Ramos (cell line): ENCODE data around the gene KCNAB3.

Experiments
- in situ Hi-C: fragments of 300-500 bp; cut with MboI; formaldehyde crosslinking; loops from one replicate; pipeline ENCODE4 v1.14.3; 2022; ENCODE audit warnings: low sequenced_read_pairs; ENCODE audit not compliant: unreplicated experiment

KCNAB3 gene

DNA sequence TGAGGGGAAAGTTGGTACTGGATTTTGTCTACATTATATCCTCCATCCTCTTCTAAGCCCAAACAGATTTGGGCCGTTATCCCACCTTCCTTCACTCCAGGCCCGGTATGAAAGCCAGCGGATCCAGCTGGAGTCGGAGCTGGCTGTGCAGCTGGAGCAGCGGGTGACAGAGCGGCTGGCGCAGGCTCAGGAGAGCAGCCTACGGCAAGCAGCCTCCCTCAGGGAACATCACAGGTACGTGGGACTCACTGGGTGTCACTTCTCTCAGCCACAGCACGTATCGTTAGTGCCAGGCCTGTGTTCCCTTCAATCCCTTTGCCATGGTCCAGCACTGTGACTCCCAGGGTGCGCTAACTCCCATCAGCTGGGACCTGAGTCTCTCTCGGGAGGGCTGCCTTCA is 13.6 kb upstream of the KCNAB3 start:
- in situ Hi-C loops = no loop called here

DNA sequence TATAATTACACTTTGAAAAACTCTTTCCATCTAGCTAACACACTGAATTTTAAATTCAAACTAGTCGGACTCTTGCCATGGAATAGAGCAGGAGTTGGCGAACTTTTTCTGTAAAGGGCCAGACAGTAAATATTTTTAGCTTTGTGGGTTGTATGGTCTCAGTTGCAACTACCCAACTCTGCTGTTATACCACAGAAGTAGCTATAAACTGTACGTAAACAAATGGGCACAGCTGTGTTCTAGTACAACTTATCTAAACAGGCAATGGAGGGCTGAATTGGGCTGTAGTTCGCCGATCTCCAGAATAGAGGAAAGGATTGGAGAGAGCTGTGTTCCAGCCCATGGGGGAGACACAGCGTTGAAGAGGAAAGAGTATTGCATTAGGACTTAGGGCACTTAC is 11.1 kb upstream of the KCNAB3 start:
- in situ Hi-C loops = no loop called here

DNA sequence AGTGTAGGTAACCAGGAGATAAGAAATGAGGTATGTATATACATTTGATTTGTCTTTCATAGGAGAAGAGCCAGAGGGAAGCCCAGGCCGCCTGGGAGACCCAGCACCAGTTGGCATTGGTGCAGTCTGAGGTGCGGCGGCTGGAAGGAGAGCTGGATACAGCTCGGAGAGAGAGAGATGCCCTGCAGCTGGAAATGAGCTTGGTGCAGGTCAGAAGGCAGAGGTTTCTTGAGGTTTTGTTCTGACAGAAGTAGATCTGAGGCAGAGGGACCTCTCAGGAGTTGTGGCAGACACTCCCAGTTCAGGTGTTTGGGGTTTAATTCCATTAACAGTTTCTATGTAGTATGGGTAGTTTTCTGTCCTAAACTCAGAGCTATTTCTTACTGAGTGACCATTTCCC is 10.4 kb upstream of the KCNAB3 start:
- in situ Hi-C loops = no loop called here

DNA sequence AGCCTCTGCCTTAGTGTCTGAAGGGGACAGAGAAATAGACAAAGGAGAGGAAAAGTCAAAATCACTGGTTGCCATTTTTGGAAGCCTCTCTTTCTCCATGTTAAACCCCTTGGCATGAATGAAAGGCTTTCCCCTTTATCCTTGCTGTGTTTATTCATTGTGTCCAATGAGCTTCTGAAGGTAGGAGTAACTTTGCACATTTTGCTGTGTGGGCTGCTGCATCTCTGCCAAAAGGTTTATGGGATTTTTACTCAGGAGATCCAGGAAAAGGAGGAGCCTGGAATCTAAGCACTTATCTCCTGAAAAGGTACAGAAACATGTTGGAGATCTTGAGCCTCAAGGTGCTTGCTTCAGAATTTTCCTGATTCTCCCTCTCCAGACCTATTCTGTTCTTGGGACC is 6.2 kb upstream of the KCNAB3 start:
- in situ Hi-C loops = no loop called here

DNA sequence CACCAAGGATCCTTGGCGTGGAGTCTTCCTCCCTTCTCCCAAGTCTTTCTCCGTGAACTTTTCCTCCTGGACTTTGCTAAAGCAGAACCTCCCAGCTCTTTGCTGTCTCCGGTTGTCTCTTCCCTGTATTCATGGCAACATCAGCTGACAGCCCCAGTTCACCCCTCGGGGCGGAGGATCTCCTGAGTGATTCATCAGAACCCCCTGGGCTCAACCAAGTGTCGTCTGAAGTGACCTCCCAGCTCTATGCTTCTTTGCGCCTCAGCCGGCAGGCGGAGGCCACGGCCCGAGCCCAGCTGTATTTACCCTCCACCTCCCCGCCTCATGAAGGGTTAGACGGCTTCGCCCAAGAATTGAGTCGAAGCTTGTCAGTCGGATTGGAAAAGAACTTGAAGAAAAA is 3.3 kb upstream of the KCNAB3 start:
- in situ Hi-C loops = no loop called here

DNA sequence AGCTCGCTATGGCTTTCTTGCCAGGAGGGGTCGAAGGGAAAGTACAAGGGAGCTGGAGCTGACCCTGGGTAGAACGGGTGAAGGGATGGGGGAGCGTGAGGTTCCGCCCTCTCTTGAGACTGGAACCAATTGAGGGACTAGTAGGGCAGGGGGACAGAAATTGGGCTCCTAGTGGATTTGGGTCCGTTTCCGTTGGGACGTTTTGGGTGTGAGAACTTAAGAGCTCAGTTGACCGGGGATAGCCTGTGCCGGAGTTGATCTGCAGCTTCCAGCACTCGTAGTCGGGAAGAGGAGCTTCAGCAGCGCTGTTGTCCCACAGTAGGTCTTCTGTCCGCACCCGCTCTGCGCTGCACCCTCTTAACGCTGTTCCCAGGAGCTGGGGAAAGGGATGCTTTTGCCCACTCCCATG is 2.8 kb upstream of the KCNAB3 start:
- in situ Hi-C loops = no loop called here

DNA sequence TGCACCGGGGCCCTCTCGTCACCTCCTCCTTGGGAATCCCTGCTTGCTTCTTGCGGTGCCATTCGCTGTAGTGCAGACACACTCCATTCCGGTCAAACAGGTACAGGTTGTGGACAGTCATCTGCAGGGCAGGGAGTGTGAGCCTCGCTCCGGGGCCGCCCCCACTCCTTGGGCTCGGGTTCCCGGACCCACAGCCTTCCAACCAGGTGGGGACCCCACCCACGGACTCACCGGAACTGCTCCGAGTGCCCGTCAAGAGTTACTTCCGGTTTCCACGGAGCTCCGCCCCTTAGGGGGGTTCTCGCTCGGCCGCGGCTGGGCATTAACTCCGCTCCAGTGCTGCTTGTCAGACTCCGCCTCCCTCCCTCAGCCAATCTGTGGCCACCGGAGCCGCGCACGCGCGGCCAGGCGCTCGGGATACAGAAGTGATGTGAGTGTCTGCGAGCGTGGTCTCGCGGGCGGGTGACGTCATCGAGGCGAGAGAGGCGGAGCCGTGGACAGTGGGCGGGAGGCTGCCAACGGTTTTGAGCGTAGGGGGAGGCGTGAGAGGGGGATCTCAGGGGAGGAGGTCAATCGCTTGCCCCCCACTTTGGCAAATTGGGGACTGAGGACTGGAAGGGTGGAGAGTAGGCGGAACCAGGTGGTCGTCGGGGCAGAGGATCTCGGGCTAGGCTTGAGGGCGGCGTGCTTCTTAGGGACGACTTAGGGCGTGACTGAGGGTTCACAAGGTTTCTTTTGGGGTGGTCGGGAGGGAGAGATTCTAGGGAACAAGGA is 2.2 kb upstream of the KCNAB3 start, which contains the start of the genes CNTROB and TRAPPC1:
Gene CNTROB, plus strand, starts transcription at position 498 of the 774 bp plus-strand sequence. CDS start 874 bp downstream, outside the sequence.
Gene TRAPPC1, minus strand, starts transcription at position 238 of the 774 bp plus-strand sequence. Its CDS starts 117 bp downstream, at position 121.
- in situ Hi-C loops = no loop called here

DNA sequence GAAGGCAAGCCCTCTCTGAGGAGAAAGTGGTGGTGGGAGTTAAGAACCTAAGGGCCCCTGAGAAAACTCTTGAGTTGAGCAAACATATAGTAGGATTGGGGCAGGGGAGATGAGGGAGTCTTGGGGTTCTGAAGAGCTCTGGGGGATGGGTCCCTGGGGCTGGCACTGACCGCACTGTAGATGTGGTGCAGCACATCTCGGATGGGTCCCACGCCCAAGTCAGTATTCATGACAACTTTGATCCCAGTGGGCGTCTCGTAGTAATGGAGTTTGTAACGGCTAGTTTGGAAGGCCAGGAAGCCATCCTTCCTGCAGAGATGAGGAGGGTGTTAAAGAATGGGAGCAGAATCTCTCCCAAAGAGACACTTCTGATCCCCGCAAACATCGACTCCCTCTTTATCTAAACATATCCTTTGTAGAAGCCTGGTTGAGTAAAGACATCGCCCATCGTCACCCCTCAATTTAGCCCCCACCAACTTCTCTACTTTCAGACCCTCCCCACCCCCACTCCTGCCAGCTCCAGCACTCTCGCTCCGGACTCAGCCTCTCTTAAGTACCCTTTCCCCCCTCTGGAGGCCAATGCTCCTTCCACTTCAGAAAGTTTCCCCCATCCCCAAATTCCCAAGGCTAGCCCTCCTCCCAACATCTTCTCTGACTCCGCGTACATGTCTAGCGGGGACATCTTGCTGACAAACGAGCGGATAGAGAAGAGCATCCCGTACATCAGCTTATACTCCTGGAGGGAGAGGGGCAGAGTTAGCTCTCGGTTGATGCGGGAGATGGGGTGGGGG is 1.4 kb upstream of the KCNAB3 start:
- in situ Hi-C loops = no loop called here

DNA sequence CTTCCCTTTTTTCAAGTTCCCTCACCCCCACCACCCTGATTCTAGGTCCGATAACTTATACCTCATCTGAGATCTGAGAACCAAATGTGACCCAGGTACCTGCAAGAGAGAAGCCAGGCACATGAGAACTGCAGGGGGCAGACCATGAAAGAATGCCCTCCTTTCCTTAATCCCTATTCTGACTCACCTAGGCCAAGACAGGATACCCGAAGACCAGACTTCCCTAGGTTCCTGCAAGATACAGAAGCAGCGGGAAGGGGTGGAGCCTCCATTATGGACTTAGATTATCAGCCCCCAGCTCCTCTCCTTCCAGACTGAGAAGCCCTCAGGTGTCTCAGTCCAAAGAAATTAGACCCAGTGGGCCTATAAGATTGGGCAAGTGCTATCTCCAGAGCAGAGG is 2.1 kb downstream of the KCNAB3 start:
- in situ Hi-C loops = no loop called here

DNA sequence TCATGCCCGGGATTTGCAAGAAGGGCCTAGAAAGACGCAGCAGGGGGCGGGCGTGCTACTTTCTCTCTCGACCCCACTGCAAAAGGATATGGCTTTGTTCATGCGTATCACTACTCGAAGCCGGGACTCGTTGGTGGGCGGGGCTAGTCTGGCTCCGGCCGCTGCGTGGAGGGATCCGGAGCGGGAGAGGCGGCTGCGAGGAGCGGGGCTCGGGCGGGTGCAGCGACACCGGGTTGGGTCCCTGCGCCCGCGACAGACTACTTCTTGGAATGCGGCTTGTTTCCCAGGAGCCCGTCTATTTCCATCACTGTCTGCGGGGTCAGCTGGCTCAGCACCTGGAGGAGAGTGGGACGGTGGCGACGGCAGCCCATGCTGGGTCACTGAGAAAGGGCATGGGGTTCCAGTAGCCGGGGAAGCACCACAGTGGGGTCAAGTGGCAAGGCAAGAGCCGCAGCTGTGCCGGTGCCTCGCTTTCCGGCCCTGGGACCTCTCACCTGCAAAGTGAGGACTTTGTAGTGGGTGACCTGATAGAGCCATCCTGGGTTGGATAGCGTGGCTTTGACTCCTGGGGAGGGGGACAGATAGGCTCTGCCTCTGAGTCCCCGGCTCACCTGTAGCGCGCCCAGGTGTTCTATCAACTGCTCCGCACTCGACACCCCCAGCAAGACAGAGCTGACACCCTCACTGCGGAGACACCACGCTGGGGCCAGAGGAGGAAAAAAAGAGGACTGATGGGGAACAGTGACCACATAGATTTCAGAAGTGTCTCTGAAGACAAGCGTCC is 6.6 kb downstream of the KCNAB3 start:
- in situ Hi-C loops = no loop called here

DNA sequence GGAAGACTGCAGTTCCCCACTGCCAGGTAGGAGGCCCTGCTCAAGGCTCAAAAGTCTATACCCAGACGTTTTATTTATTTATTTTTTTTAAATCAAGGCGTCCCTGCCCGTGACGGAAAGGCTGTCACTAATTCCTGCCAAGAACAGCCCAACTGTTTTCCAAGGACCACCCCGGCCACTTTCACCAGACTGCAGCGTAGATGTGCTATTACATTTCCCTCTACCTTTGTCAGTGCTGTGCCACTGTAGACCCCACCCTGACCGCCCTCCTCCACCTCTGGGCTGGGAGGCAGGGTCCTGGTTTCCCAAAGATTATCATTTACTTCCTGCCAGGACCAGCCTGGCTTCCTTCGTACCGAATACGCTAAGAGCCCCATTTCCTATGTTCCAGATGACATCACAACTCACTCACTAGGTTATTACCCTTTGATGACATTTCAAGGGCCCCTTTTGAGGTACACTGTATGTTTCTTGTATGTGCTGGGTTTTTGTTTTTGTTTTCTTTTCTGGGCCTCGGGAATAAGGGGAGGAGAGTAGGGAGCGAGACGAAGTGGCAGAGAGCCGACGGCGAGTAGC is 7.3 kb downstream of the KCNAB3 start:
- in situ Hi-C loops = no loop called here

DNA sequence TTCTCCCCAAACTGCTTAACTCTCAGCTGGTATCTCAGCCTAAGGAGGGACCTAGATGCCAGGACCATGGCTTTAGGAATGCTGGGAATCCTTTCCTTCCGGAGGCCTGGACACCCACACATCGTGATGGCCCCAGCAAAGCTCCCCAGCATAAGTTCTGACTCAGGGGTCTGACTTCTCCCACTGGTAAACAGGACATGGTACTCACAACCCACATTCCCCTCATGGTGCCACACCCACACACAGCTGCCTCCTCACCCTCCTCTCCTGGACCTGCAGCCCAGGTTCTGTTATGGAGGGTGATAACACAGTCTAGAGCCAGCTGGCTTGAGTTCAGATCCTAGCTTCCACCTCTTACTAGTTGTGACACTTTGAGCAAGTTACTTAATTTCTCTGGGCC is 12.8 kb downstream of the KCNAB3 start:
- in situ Hi-C loops = loop anchor here (10.0 kb wide), 1 partner anchor 68 kb away; no protein-coding TSS in a partner anchor

DNA sequence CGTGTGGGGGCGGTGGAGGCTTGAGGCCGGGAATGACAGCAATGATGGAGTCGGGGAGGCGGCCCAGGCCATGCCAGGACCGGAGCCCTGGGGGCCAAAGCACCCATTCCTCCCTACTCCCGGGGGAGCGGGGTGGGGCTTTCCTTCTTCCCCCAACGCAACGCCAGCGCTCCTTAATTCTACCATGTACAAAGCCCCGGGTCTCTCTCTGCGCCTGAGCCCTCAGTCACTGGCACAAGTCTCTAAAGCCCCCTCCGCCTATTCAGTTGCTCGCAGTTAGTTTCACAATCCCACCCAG is 13.3 kb downstream of the KCNAB3 start:
- in situ Hi-C loops = loop anchor here (10.0 kb wide), 1 partner anchor 68 kb away; no protein-coding TSS in a partner anchor

DNA sequence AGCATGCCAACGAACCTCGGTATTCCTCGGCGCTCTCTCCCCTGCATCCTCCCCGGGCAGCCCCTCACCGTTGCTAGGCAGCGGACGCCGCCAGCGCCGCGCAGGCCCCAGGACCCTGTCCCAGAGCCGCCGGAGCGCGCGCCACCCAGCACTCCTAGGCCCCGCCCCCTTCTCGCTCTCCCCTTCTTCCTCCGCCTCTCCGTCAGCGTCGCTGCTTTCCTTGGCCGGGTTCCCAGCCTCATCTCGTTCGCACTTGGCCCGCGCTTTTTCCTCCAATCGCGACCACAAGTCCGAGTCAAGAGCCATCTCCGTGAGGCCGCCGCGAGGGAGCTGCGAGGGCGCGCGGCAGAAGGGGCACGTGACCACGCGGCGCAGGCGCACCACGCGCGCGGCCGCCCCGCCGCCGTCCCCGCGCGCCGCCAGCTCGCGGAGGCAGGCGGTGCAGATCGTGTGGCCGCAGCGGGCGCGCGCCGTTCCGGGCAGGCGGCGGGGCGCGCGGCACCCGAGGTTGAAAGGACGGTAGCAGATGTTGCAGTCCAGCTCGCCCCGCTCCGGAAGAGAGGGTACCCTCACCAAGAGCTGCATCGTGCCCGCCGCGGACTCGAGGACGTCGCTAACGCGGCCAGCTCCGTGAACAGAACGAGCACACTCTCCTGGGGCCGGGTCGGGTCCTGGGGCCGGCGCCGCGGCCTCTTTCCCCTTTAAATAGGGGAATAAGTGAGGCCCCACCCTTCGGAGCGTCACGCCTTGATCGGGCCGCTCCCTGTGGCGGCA is 13.9 kb downstream of the KCNAB3 start, which contains the start of gene RNF227:
Gene RNF227, minus strand, starts transcription at position 679 of the 774 bp plus-strand sequence. Its CDS starts 94 bp downstream, at position 585.
- in situ Hi-C loops = loop anchor here (10.0 kb wide), 1 partner anchor 69 kb away; no protein-coding TSS in a partner anchor

DNA sequence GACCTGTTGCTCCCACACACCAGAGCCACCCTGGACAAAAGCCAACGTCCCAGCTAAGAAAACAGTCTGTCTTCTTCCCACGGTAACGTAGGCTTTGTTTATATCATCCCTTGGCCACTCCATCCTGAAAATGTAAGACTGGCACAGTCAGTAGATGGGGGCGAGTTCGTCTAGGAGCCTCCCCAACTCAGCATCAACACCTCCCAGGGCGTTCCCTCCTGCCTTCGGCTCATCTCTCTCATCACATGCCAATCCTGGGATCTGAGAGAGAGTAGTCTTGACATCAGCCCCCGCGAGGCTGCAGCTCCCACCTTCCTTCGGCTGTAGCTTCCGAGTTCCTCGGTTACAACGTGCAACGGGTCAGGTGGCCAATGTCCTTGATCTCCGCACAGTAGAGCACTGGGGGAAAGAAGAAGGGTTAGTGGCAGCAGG is 14.5 kb downstream of the KCNAB3 start:
- in situ Hi-C loops = loop anchor here (10.0 kb wide), 1 partner anchor 70 kb away; no protein-coding TSS in a partner anchor

DNA sequence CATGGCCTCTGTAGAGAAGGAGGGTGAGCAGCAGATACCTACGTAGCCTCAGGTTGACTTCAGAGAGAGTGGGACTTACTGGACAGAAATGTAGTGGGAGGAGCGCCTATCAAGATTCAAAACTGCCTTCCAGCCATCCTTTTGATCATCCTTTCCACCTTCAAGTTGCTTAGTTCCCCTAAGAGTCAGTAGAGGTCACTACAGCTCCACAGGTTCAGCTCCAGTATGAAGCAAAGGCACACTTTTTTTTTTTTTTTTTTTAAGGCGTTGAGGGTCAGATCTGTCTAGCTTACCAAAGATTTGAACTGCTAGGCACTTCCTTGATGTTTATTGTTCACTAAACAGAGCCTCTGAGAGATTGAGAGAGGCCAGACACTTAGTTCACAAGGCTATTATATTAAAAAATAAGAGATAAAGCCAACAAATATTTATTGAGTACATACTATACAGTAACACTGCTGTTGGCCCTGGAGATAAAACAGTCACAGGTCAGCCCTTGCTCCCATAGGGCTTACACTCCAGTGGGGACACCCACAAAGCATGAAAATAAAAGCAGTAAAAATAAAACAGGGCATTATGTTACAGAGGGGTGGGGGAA is 16.6 kb downstream of the KCNAB3 start:
- in situ Hi-C loops = loop anchor here (10.0 kb wide), 1 partner anchor 72 kb away; no protein-coding TSS in a partner anchor

DNA sequence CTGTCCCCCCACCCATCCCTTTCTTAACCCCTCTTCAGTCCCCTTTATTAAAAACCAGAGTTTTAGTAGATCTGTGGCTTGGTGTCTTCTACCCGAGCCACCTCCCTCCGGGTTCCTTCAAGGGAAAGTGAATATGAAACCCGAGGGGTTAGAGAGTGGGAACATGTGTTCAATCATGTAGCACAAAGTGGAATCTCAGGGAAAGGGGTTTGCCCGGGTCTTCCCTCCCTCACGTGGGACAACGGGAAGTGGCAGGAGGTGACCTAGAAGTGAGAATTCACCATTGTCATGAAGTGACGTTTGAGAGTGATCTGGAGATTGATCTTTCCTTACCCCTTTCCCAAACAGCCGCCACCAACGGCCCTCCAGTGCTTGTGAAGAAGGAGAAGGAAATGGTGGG is 18.5 kb downstream of the KCNAB3 start:
- in situ Hi-C loops = loop anchor here (10.0 kb wide), 1 partner anchor 74 kb away; no protein-coding TSS in a partner anchor

DNA sequence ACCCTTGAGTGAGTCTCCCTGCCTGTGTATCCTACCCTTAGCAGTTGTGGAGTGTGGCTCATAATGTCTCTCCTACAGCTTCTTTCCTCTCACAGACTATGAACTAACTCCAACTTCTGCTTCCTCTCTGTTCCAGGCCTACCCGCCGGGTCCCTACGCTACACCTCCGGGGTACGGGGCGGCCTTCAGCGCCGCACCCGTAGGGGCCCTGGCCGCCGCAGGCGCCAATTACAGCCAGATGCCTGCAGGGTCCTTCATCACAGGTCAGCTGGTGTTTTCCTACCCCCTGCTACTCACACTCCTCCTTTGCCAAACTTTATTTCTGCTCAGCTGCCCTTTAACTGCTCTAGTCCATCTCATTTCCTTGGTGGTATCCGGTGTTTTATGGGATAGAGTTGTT is 18.9 kb downstream of the KCNAB3 start:
- in situ Hi-C loops = loop anchor here (10.0 kb wide), 1 partner anchor 74 kb away; no protein-coding TSS in a partner anchor

DNA sequence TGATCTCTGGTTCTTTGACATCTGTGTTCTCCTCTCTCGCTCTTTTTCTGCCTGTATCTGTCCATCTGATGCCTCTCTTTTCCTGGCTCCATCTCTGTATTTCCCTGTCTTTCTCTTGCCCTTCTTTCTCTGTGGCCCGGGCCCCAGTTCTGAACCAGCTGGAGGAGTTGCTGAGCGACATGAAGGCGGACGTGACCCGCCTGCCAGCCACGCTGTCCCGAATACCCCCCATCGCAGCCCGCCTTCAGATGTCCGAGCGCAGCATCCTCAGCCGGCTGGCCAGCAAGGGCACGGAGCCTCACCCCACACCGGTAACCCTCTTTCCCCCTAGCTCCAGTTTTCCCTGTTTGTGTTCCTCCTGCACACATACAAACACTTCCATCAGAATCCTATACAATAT is 19.4 kb downstream of the KCNAB3 start:
- in situ Hi-C loops = loop anchor here (10.0 kb wide), 1 partner anchor 75 kb away; no protein-coding TSS in a partner anchor
